Progenitor cell of endocrine pancreas (in vitro differentiated cells): Measurements from ENCODE around the gene AMIGO2. TPM values are rescaled to one million over a fixed set of nuclear protein-coding genes. Genes with fewer than 3 reads are reported as not detected.

Experiments used
- DNase-seq: peaks from one replicate; pipeline ENCODE4 v3.0.0; 2021; ENCODE audit warnings: low spot score; ENCODE audit not compliant: unreplicated experiment
- H3K27ac Mint-ChIP-seq: 2 replicates; pipeline ENCODE4 v1.8.0; 2021; ENCODE audit warnings: mild to moderate bottlenecking, moderate library complexity, mixed read lengths
- H3K27me3 Mint-ChIP-seq: 2 replicates; pipeline ENCODE4 v1.8.0; 2021; ENCODE audit warnings: mixed read lengths
- H3K36me3 Mint-ChIP-seq: 2 replicates; pipeline ENCODE4 v1.8.0; 2022; ENCODE audit warnings: mixed read lengths; ENCODE audit not compliant: insufficient read depth
- H3K4me1 Mint-ChIP-seq: 2 replicates; pipeline ENCODE4 v1.8.0; 2021; ENCODE audit warnings: low read depth, mixed read lengths
- H3K4me3 Mint-ChIP-seq: 2 replicates; pipeline ENCODE4 v1.8.0; 2021; ENCODE audit warnings: low read depth, mild to moderate bottlenecking, moderate library complexity, mixed read lengths
- H3K9me3 Mint-ChIP-seq: 2 replicates; pipeline ENCODE4 v1.8.0; 2021; ENCODE audit warnings: low read depth, mixed read lengths
- total RNA-seq: library from RNA; stranded (reverse); gene quantifications from 2 replicates; pipeline ENCODE4 v1.2.1, GENCODE V29; 2021
- TF ChIP-seq, protein P1 (sequence below): fragments of 200-600 bp; sonication (generic); IDR thresholded peaks from one replicate; pipeline ENCODE4 v1.5.0; 2021; ENCODE audit warnings: antibody characterized with exemption, mild to moderate bottlenecking; ENCODE audit not compliant: unreplicated experiment

AMIGO2 gene
- total RNA-seq, 1 donor from 2014 or later = 10.7 TPM

DNA sequence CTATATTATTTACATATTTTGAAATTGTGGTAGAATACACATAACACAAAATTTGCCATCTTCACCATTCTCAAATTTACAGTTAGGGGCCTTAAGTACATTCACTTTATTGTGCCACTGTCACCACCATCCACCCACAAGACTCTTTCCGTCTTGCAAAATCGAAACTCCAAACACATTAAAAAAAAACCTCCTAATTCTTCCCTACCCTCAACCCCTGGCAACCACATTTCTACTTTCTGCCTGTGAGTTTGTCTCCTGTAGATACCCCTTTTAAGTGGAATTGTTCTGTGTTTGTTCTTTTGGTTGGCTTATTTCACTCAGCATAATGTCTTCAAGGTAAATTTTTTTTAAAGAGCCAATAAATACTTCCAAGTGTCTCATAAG is 31.6 kb upstream of the AMIGO2 start:
- no peaks in the 10 kb centered on the region for H3K27me3 Mint-ChIP-seq
- no peaks in the 10 kb centered on the region for H3K9me3 Mint-ChIP-seq
- DNase-seq = no peak
- TF ChIP-seq, protein P1, sequence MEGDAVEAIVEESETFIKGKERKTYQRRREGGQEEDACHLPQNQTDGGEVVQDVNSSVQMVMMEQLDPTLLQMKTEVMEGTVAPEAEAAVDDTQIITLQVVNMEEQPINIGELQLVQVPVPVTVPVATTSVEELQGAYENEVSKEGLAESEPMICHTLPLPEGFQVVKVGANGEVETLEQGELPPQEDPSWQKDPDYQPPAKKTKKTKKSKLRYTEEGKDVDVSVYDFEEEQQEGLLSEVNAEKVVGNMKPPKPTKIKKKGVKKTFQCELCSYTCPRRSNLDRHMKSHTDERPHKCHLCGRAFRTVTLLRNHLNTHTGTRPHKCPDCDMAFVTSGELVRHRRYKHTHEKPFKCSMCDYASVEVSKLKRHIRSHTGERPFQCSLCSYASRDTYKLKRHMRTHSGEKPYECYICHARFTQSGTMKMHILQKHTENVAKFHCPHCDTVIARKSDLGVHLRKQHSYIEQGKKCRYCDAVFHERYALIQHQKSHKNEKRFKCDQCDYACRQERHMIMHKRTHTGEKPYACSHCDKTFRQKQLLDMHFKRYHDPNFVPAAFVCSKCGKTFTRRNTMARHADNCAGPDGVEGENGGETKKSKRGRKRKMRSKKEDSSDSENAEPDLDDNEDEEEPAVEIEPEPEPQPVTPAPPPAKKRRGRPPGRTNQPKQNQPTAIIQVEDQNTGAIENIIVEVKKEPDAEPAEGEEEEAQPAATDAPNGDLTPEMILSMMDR = no peak
- no peak overlapping the region for H3K27ac Mint-ChIP-seq
- peaks cover 1% of the 10 kb centered on the region for H3K4me1 Mint-ChIP-seq
- no peaks in the 10 kb centered on the region for H3K36me3 Mint-ChIP-seq
- H3K4me3 Mint-ChIP-seq = no peak overlapping the region

DNA sequence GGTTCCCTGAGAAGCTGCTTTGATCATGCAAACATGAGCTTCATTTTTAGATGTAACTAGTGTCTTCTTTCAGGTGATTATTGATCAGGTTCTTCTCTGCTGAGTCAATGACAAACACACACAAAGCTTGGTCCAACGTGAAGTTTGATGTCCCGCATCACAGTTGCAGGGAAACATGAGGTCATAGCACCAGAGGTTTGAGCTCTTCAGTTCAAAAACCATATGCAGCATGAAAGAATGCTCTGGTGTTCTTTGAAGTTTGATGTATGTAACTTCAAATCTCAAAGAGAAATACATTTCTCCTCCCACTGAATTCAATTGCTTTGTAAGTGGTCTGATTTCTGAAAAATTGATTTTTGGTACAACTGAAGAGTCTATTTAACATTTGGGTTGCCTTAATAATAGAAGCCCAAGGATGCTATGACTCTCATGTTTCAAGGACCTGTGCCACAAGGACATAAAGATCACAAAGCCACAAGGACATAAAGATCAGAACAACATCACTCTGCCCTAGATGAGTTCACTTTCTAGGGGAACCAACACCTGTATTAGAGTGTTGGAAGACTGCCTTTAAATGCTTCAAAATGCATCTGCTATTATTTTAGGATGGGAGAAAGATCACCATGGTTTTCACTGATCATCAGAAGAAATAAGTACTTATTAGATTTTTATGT is 31.1 kb upstream of the AMIGO2 start:
- Mint-ChIP-seq H3K4me3 (no peak overlapping the region), H3K27ac (no peak overlapping the region), H3K9me3 (no peaks in the 10 kb centered on the region), H3K4me1 (peaks cover 1% of the 10 kb centered on the region), H3K27me3 (no peaks in the 10 kb centered on the region), H3K36me3 (no peaks in the 10 kb centered on the region)
- no peak for DNase-seq
- TF ChIP-seq, protein P1 = no peak

DNA sequence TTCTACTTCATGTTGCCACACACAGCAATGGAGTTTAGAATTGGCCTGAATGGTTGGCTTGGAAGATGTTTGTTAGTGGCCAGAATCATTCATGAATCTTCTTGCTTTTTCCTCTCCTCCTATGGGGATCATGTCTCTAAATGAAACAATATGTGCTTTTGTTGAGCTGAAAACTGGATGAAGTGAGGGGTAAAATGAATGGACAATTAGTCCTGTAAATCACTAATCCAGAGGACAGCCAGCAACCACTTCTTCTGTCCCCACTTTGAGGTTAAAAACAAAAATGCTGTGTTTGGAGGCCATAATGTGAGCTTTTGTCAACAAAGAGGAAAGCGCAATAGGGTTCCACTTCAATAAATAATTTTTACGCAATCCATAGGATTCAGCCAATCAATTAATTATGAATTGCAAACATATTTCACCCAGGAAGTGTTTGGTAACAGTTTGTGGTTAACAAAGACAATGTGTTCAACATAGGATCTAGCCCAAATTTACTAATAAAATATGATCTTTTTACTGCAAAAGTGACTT is 30.3 kb upstream of the AMIGO2 start:
- Mint-ChIP-seq H3K4me1 (peaks cover 1% of the 10 kb centered on the region), H3K27ac (no peak overlapping the region), H3K9me3 (no peaks in the 10 kb centered on the region), H3K36me3 (no peaks in the 10 kb centered on the region), H3K4me3 (no peak overlapping the region), H3K27me3 (no peaks in the 10 kb centered on the region)
- DNase-seq = no peak
- TF ChIP-seq, protein P1 = no peak

DNA sequence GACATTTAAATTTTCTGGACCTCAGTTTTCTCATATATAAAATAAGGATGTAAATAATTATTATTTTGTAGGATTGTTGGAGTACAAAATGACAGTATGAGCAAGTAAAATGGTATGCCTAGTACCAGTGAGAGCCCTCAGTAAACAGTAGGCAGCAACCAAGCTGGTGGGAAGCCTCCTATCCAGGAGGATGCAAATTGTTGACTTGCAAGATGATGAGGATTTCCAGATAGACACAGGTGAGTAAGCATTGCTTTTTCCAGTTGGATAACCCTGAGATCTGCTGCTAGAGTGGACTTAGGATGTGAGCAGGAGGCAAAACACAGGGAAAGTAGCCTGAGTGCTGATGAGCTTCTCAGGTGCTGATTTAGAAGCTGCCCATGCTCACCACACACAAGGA is 28.2 kb upstream of the AMIGO2 start:
- Mint-ChIP-seq H3K27me3 (no peaks in the 10 kb centered on the region), H3K4me3 (no peak overlapping the region), H3K36me3 (no peaks in the 10 kb centered on the region), H3K9me3 (no peaks in the 10 kb centered on the region), H3K4me1 (peaks cover 1% of the 10 kb centered on the region), H3K27ac (no peak overlapping the region)
- DNase-seq = no peak
- TF ChIP-seq, protein P1 = no peak

DNA sequence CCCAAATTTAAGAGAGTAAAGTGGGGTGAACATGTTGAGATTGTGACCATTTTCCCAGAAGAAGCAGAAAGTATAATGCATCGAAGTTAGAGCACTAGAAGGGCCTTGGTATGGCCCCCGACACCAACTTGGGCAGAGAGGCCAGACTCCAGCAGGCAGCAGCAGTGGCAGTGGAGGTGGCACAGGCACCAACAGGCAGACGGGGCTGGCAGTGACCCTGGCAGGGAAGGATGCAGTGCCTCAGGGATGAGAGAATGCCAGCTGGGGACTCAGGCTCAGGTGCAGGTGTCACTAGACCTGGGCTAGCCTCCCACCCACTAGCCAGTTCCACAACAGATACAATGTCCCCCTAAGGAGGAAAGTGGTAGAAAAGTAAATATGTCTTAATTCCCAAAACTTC is 27.7 kb upstream of the AMIGO2 start:
- TF ChIP-seq, protein P1 = no peak
- H3K27me3 Mint-ChIP-seq = no peaks in the 10 kb centered on the region
- no peak for DNase-seq
- H3K27ac Mint-ChIP-seq = no peak overlapping the region
- peaks cover 1% of the 10 kb centered on the region for H3K4me1 Mint-ChIP-seq
- no peak overlapping the region for H3K4me3 Mint-ChIP-seq
- no peaks in the 10 kb centered on the region for H3K36me3 Mint-ChIP-seq
- no peaks in the 10 kb centered on the region for H3K9me3 Mint-ChIP-seq
